LNCaP clone FGC (cell line): ENCODE data around the gene CELF5.

Experiments
- DNase-seq: peaks from one replicate; pipeline ENCODE4 v3.0.0-alpha.2; 2011; ENCODE audit warnings: low read depth
- H3K4me3 ChIP-seq: 2 replicates; pipeline ENCODE4 v1.5.1; 2011; ENCODE audit warnings: mild to moderate bottlenecking, low read depth, low read length, control low read depth
- TF ChIP-seq, protein P1 (sequence below): IDR thresholded peaks from 2 replicates; pipeline ENCODE4 v1.5.1; 2012; ENCODE audit warnings: mild to moderate bottlenecking; ENCODE audit not compliant: control insufficient read depth, insufficient read depth; ENCODE audit errors: extremely low read depth

The CELF5 gene

DNA sequence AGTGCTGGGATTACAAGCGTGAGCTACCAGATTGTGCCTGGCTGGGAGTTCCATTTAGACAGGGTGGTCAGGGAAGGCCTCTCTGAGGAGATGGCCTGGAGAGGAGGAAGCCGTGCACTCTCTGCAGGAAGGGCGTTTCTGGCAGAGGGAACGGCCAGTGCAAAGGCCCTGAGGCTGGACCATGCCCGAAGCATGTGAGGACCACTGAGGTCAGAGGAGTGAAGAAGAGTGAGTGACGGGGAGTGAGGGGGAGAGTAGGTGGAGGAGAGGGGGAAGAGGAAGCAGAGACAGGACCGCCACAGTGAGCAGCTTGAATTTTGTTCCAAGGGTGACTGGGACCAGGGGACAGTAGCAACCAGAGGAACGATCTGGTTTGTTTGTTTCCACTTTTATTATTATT is 32.6 kb downstream of the CELF5 start:
- no peak overlapping the region for H3K4me3 ChIP-seq
- TF ChIP-seq, protein P1, sequence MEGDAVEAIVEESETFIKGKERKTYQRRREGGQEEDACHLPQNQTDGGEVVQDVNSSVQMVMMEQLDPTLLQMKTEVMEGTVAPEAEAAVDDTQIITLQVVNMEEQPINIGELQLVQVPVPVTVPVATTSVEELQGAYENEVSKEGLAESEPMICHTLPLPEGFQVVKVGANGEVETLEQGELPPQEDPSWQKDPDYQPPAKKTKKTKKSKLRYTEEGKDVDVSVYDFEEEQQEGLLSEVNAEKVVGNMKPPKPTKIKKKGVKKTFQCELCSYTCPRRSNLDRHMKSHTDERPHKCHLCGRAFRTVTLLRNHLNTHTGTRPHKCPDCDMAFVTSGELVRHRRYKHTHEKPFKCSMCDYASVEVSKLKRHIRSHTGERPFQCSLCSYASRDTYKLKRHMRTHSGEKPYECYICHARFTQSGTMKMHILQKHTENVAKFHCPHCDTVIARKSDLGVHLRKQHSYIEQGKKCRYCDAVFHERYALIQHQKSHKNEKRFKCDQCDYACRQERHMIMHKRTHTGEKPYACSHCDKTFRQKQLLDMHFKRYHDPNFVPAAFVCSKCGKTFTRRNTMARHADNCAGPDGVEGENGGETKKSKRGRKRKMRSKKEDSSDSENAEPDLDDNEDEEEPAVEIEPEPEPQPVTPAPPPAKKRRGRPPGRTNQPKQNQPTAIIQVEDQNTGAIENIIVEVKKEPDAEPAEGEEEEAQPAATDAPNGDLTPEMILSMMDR = no peak
- DNase-seq = no peak

- TF ChIP-seq, protein P1 = no peak
- no peak overlapping the region for H3K4me3 ChIP-seq
- DNase-seq = no peak
Observed at GRCh38 chr19:3262362-3262761, 37.9 kb downstream of the CELF5 start.

DNA sequence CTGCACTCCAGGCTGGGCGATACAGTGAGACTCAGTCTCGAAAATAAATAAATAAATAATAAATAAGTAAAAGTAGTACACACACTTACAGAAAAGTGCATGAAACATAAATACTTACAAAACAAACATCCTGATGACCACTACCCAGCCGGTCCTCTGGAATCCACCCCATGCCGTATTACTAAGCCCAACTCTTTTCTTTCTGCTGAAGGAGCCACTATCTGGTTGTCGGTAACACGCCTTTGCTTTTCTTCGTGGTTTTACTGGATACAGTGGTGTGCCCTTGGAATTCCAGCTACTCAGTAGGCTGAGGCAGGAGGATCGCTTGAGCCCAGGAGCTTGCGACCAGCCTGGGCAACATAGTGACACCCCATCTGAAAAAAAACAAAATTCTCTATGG is 39.4 kb downstream of the CELF5 start:
- TF ChIP-seq, protein P1 = no peak
- H3K4me3 ChIP-seq = no peak overlapping the region
- no peak for DNase-seq

GRCh38 chr19:3265432-3265831 is 41.0 kb downstream of the CELF5 start:
- TF ChIP-seq, protein P1 = no peak
- no peak overlapping the region for H3K4me3 ChIP-seq
- DNase-seq = no peak

DNA sequence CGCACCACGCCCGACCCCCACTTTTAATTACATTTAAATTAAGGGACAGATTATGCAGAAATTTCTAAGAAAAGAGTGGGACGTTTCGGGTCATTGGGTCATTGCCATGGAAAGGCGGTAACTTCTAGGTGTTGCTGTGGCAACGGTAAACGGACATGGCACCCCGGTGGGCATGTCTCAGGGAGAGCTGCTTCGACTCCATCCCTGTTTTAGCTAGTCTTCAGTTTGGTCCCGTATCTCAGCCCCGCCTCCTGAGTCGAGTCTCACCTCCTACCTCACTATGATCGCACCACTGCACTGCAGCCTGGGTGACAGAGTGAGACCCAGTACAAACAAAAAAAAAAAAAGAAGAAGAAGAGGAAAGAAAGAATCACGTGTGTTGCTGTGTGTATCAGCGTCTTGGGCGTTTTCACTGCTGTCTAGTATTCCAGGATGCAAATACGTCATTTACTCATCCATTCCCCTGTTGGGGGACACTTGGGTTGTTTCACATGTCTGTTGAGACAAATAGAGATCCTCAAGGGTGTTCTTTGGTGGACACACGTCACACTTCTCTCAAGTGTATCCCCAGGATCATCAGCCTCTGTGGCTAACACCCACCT is 41.7 kb downstream of the CELF5 start:
- no peak for DNase-seq
- no peak overlapping the region for H3K4me3 ChIP-seq
- TF ChIP-seq, protein P1 = no peak

- H3K4me3 ChIP-seq = no peak overlapping the region
- TF ChIP-seq, protein P1 = no peak
- DNase-seq = no peak
Observed at GRCh38 chr19:3266792-3267514, 42.5 kb downstream of the CELF5 start.
